Activated CD4-positive, CD25-positive, alpha-beta regulatory T cell treated with anti-CD3 and anti-CD28 coated beads, Interleukin-2, amount 50 U/mL, for 72 hours (primary cell): ENCODE measurements around the gene TEX38.
"Not testable (repeated sequence)": the region's sequence is repeated elsewhere in the genome, so short reads cannot be mapped to it uniquely, and the experiment has no call there.

Experiments
- DNase-seq: peaks from one replicate; pipeline ENCODE4 v3.0.0; 2021

The TEX38 gene

GRCh38 chr1:46656643-46657042 lies 15.0 kb upstream of the TEX38 start:
- DNase-seq = no peak

GRCh38 chr1:46657775-46658174 lies 13.9 kb upstream of the TEX38 start:
- no peak for DNase-seq

GRCh38 chr1:46659307-46659870 lies 12.3 kb upstream of the TEX38 start:
- DNase-seq = no peak

- DNase-seq = not testable (repeated sequence)
Observed at GRCh38 chr1:46660116-46660515, 11.5 kb upstream of the TEX38 start.

GRCh38 chr1:46662919-46663318 lies 8.7 kb upstream of the TEX38 start:
- not testable (repeated sequence) for DNase-seq

- no peak for DNase-seq
Observed at GRCh38 chr1:46665983-46666382, 5.7 kb upstream of the TEX38 start.

GRCh38 chr1:46667782-46668760 lies 3.6 kb upstream of the TEX38 start, which contains the start of gene ATPAF1:
ATPAF1 (minus strand) TSS chr1:46668364; CDS start chr1:46668322, 42 bp downstream.
- peak; percentile 65 for DNase-seq

- no peak for DNase-seq
Observed at GRCh38 chr1:46670134-46670533, 1.5 kb upstream of the TEX38 start.

- no peak for DNase-seq
Observed at GRCh38 chr1:46672696-46673095, 1.0 kb downstream of the TEX38 start.

GRCh38 chr1:46673749-46674182 lies 2.1 kb downstream of the TEX38 start:
- DNase-seq = no peak

- no peak for DNase-seq
Observed at GRCh38 chr1:46675549-46676314, 4.1 kb downstream of the TEX38 start.

- DNase-seq = no peak
Observed at GRCh38 chr1:46676531-46676930, 4.9 kb downstream of the TEX38 start.

- DNase-seq = no peak
Observed at GRCh38 chr1:46677339-46677738, 5.7 kb downstream of the TEX38 start.

- DNase-seq = no peak
Observed at GRCh38 chr1:46679789-46680573, 8.3 kb downstream of the TEX38 start.

GRCh38 chr1:46681333-46682034 lies 9.8 kb downstream of the TEX38 start:
- no peak for DNase-seq

- DNase-seq = no peak
Observed at GRCh38 chr1:46682064-46682463, 10.4 kb downstream of the TEX38 start.

- DNase-seq = no peak
Observed at GRCh38 chr1:46684670-46685069, 13.0 kb downstream of the TEX38 start.

- no peak for DNase-seq
Observed at GRCh38 chr1:46686255-46686654, 14.6 kb downstream of the TEX38 start.

- no peak for DNase-seq
Observed at GRCh38 chr1:46687093-46687659, 15.5 kb downstream of the TEX38 start.

- no peak for DNase-seq
Observed at GRCh38 chr1:46687921-46688509, 16.4 kb downstream of the TEX38 start.

GRCh38 chr1:46689356-46689755 lies 17.7 kb downstream of the TEX38 start:
- no peak for DNase-seq
